Keratinocyte (primary cell): ENCODE measurements around the gene PROM1.

Experiments used
- EZH2 ChIP-seq: IDR thresholded peaks from one replicate; pipeline ENCODE4 v1.6.1; 2012; ENCODE audit warnings: inconsistent platforms, mild to moderate bottlenecking, low read length, moderate library complexity
- TF ChIP-seq, protein P1 (sequence below), 3 experiments: IDR thresholded peaks in 1 of 3; conservative IDR thresholded peaks in 1 of 3; optimal IDR thresholded peaks in 1 of 3; 2 replicates in 2 of 3; 3 replicates in 1 of 3; pipeline versions ENCODE3 to v1.5.1; 2011; ENCODE audit warnings: low read length in 3 of 3, mild to moderate bottlenecking in 3 of 3, moderate library complexity in 2 of 3, control low read depth in 1 of 3, inconsistent platforms in 1 of 3; ENCODE audit not compliant: insufficient read depth in 2 of 3; ENCODE audit errors: extremely low read depth in 1 of 3

GRCh38 chr4:16039139-16039538 lies 44.7 kb downstream of the PROM1 start:
- TF ChIP-seq, protein P1, sequence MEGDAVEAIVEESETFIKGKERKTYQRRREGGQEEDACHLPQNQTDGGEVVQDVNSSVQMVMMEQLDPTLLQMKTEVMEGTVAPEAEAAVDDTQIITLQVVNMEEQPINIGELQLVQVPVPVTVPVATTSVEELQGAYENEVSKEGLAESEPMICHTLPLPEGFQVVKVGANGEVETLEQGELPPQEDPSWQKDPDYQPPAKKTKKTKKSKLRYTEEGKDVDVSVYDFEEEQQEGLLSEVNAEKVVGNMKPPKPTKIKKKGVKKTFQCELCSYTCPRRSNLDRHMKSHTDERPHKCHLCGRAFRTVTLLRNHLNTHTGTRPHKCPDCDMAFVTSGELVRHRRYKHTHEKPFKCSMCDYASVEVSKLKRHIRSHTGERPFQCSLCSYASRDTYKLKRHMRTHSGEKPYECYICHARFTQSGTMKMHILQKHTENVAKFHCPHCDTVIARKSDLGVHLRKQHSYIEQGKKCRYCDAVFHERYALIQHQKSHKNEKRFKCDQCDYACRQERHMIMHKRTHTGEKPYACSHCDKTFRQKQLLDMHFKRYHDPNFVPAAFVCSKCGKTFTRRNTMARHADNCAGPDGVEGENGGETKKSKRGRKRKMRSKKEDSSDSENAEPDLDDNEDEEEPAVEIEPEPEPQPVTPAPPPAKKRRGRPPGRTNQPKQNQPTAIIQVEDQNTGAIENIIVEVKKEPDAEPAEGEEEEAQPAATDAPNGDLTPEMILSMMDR (optimal IDR thresholded peaks at IDR 0.05 in 1 of 3, IDR thresholded peaks at IDR 0.05 in 1 of 3, conservative IDR thresholded peaks at IDR 0.05 in 1 of 3; ENCODE audit: extremely low read depth in 1 of 3, insufficient read depth in 2 of 3, low read length in 3 of 3), result no peak
- TF ChIP-seq EZH2, result no peak
